ENCODE measurements around the gene KCNIP4.

- TF ChIP-seq E2F6 (IDR thresholded peaks at IDR 0.05) (no peak), CTCF (IDR thresholded peaks at IDR 0.05; ENCODE audit: control extremely low read depth in 1 of 3, insufficient read depth in 1 of 3, low read depth in 1 of 3, low read length in 3 of 3) (no peak), CBX5 (IDR thresholded peaks at IDR 0.05; ENCODE audit: low read depth, low read length) (no peak), TCF12 (IDR thresholded peaks at IDR 0.05; ENCODE audit: low read depth, low read length) (no peak), BRCA1 (IDR thresholded peaks at IDR 0.05; ENCODE audit: low read depth, low read length) (no peak), POLR2AphosphoS5 (IDR thresholded peaks at IDR 0.05; ENCODE audit: low read depth, low read length) (no peak)
Measured at GRCh38 chr4:21177871-21178270, 770.7 kb downstream of the KCNIP4 start.

All from H1 (cell line).